NB4 (cell line): Measurements from ENCODE around the gene DNAH11.

ENCODE experiments used
- DNase-seq: peaks from one replicate; pipeline ENCODE4 v3.0.0; 2010; ENCODE audit warnings: low read depth
- H3K4me3 ChIP-seq: one replicate; pipeline ENCODE4 v1.5.1; 2011; ENCODE audit warnings: mild to moderate bottlenecking, low read depth, low read length, moderate library complexity
- CTCF ChIP-seq: IDR thresholded peaks from one replicate; pipeline ENCODE4 v1.5.1; 2012; ENCODE audit warnings: low read depth, low read length
- MAX ChIP-seq: IDR thresholded peaks from 2 replicates; pipeline ENCODE4 v1.6.1; 2011; ENCODE audit warnings: low read depth, low read length
- MYC ChIP-seq: IDR thresholded peaks from 2 replicates; pipeline ENCODE4 v1.6.1; 2011; ENCODE audit warnings: low read depth, low read length
- POLR2A ChIP-seq: IDR thresholded peaks from 2 replicates; pipeline ENCODE4 v1.6.1; 2011; ENCODE audit warnings: mild to moderate bottlenecking; ENCODE audit not compliant: insufficient read length; ENCODE audit errors: extremely low read depth

DNAH11 gene

GRCh38 chr7:21746949-21747348, 204.1 kb downstream of the DNAH11 start:
- no peak overlapping the region for H3K4me3 ChIP-seq
- no peak for TF ChIP-seq CTCF
- TF ChIP-seq MAX: no peak
- TF ChIP-seq MYC: no peak
- no peak for TF ChIP-seq POLR2A
- no peak for DNase-seq

- DNase-seq: no peak
- H3K4me3 ChIP-seq: no peak overlapping the region
- TF ChIP-seq MAX (no peak), MYC (no peak), CTCF (no peak), POLR2A (no peak)
Measured at GRCh38 chr7:21747806-21748205, 205.0 kb downstream of the DNAH11 start.

GRCh38 chr7:21749378-21749777, 206.5 kb downstream of the DNAH11 start:
- H3K4me3 ChIP-seq: no peak overlapping the region
- no peak for DNase-seq
- TF ChIP-seq MAX (no peak), CTCF (no peak), POLR2A (no peak), MYC (no peak)

- no peak for DNase-seq
- TF ChIP-seq MYC (no peak), POLR2A (no peak), MAX (no peak), CTCF (no peak)
- H3K4me3 ChIP-seq: no peak overlapping the region
Measured at GRCh38 chr7:21753071-21753470, 210.2 kb downstream of the DNAH11 start.

GRCh38 chr7:21754963-21755362, 212.1 kb downstream of the DNAH11 start:
- TF ChIP-seq POLR2A (no peak), MAX (no peak), CTCF (no peak), MYC (no peak)
- no peak for DNase-seq
- no peak overlapping the region for H3K4me3 ChIP-seq

GRCh38 chr7:21757537-21758282, 214.9 kb downstream of the DNAH11 start:
- no peak overlapping the region for H3K4me3 ChIP-seq
- no peak for TF ChIP-seq MYC
- no peak for TF ChIP-seq MAX
- no peak for TF ChIP-seq CTCF
- no peak for TF ChIP-seq POLR2A
- no peak for DNase-seq
